HG02943 (cell line): ENCODE measurements around the gene CROCC2.

Experiments used
- ATAC-seq: cut with Tn5 transposase; IDR thresholded peaks from one replicate; pipeline ENCODE4 v1.9.1; 2021; ENCODE audit warnings: mild to moderate bottlenecking, low read depth, moderate library complexity; ENCODE audit not compliant: unreplicated experiment

CROCC2 gene

GRCh38 chr2:241030333-241030680 is 124.2 kb downstream of the CROCC2 start:
- ATAC-seq = no peak

GRCh38 chr2:241030883-241031282 is 124.7 kb downstream of the CROCC2 start:
- no peak for ATAC-seq

- ATAC-seq = no peak
Observed at GRCh38 chr2:241031436-241032165, 125.5 kb downstream of the CROCC2 start.

- no peak for ATAC-seq
Observed at GRCh38 chr2:241033336-241033987, 127.3 kb downstream of the CROCC2 start.

GRCh38 chr2:241033994-241034393 is 127.9 kb downstream of the CROCC2 start:
- no peak for ATAC-seq

- ATAC-seq = no peak
Observed at GRCh38 chr2:241034490-241035141, 128.5 kb downstream of the CROCC2 start.

- ATAC-seq = no peak
Observed at GRCh38 chr2:241035142-241035817, 129.1 kb downstream of the CROCC2 start.

GRCh38 chr2:241035818-241036396 is 129.8 kb downstream of the CROCC2 start:
- ATAC-seq = no peak

GRCh38 chr2:241036397-241036963 is 130.3 kb downstream of the CROCC2 start:
- peak; percentile 79 for ATAC-seq

- no peak for ATAC-seq
Observed at GRCh38 chr2:241036964-241037421, 130.9 kb downstream of the CROCC2 start.

GRCh38 chr2:241037498-241037897 is 131.4 kb downstream of the CROCC2 start:
- ATAC-seq = no peak

- no peak for ATAC-seq
Observed at GRCh38 chr2:241038374-241039180, 132.4 kb downstream of the CROCC2 start.

GRCh38 chr2:241039416-241039815 is 133.3 kb downstream of the CROCC2 start:
- ATAC-seq = no peak

GRCh38 chr2:241040081-241040803 is 134.1 kb downstream of the CROCC2 start:
- ATAC-seq = no peak

GRCh38 chr2:241041589-241042158 is 135.5 kb downstream of the CROCC2 start:
- no peak for ATAC-seq
